HCT116 (cell line): ENCODE data around the gene OPCML. TPM values are rescaled to one million over a fixed set of nuclear protein-coding genes. Genes with fewer than 3 reads are reported as not detected.

ENCODE experiments used
- ATAC-seq: fragments of 200-7000 bp; cut with Tn5 transposase; 2 replicates; pipeline ENCODE4 v1.9.1; 2020; ENCODE audit warnings: mild to moderate bottlenecking, moderate library complexity
- BruUV-seq: library from RNA; stranded (reverse); fragments of 400-500 nt; replicated peaks from 2 replicates; lab custom pipeline; 2021; lab: Mats Ljungman, UMichigan
- CTCF ChIA-PET: fragments of 300-600 bp; sonication (Branson Sonifier 250); formaldehyde crosslinking; loops from one replicate; lab custom pipeline; 2021; ENCODE audit warnings: antibody characterized with exemption; lab: Charles Lee
- POLR2A ChIA-PET: fragments of 300-600, 350-600 bp; sonication (Branson Sonifier 250); formaldehyde crosslinking; loops from one replicate; lab custom pipeline; 2021; ENCODE audit warnings: antibody characterized with exemption; lab: Charles Lee
- RAD21 ChIA-PET, 2 experiments: fragments of 300-600 bp; sonication (Branson Sonifier 250); formaldehyde crosslinking; loops; one replicate each; lab custom pipeline; 2023; ENCODE audit warnings: low total read pairs in 2 of 2; ENCODE audit not compliant: uncharacterized antibody in 2 of 2, unreplicated experiment in 2 of 2, low non-redundant PET in 1 of 2; lab: Charles Lee
- DNase-seq: peaks from one replicate; pipeline ENCODE4 v3.0.0-alpha.2; 2010; ENCODE audit warnings: low read depth, low spot score
- H2AFZ ChIP-seq: fragments of 200-600 bp; shearing (Covaris generic), sonication (generic); 2 replicates; pipeline ENCODE4 v1.6.1; 2017; ENCODE audit warnings: low read depth, mixed run types, mixed read lengths, antibody characterized with exemption, low read length; ENCODE audit not compliant: poor library complexity, severe bottlenecking
- H3K27ac ChIP-seq: 2 replicates; pipeline ENCODE4 v1.5.1; 2012; ENCODE audit warnings: low read depth, low read length
- H3K27me3 ChIP-seq: fragments of 200-600 bp; sonication (generic); 2 replicates; pipeline ENCODE4 v1.6.1; 2016; ENCODE audit warnings: mixed run types, low read length, mixed read lengths; ENCODE audit not compliant: insufficient read depth
- H3K36me3 ChIP-seq, 2 experiments: fragments of 200-500 bp in 1 of 2; fragments of 200-600 bp in 1 of 2; sonication (Bioruptor generic) in 1 of 2; sonication (generic) in 1 of 2; 2 replicates each; pipeline versions ENCODE4 v1.5.1 to v1.6.1; 2014 to 2016; ENCODE audit warnings: low read length in 2 of 2, inconsistent platforms in 1 of 2, mixed read lengths in 1 of 2, mixed run types in 1 of 2; ENCODE audit not compliant: insufficient read depth in 2 of 2, control insufficient read depth in 1 of 2
- H3K4me1 ChIP-seq, 2 experiments: fragments of 200-600 bp in 1 of 2; sonication (generic) in 1 of 2; 2 replicates each; pipeline versions ENCODE4 v1.5.1 to v1.6.1; 2012 to 2017; ENCODE audit warnings: low read length in 2 of 2, inconsistent platforms in 1 of 2, mild to moderate bottlenecking in 1 of 2, mixed read lengths in 1 of 2, mixed run types in 1 of 2, moderate library complexity in 1 of 2; ENCODE audit not compliant: insufficient read depth in 2 of 2, control insufficient read depth in 1 of 2
- H3K4me2 ChIP-seq: fragments of 200-600 bp; sonication (generic); 2 replicates; pipeline ENCODE4 v1.6.1; 2017; ENCODE audit warnings: mixed run types, low read length, mixed read lengths
- H3K4me3 ChIP-seq, 2 experiments: fragments of 200-600 bp in 1 of 2; sonication (generic) in 1 of 2; replicated peaks in 1 of 2; 2 replicates each; pipeline ENCODE4 v1.5.1; 2011 to 2016; ENCODE audit warnings: low read length in 2 of 2, control low read depth in 1 of 2, low read depth in 1 of 2, mild to moderate bottlenecking in 1 of 2, mixed read lengths in 1 of 2, mixed run types in 1 of 2
- H3K79me2 ChIP-seq: fragments of 200-600 bp; sonication (generic); 2 replicates; pipeline ENCODE4 v1.6.1; 2017; ENCODE audit warnings: mild to moderate bottlenecking, mixed run types, low read length, moderate library complexity, mixed read lengths; ENCODE audit not compliant: insufficient read depth
- H3K9ac ChIP-seq: fragments of 200-600 bp; sonication (generic); 2 replicates; pipeline ENCODE4 v1.6.1; 2016; ENCODE audit warnings: low read length, mixed read lengths
- H3K9me2 ChIP-seq: fragments of 200-600 bp; sonication (generic), shearing (Covaris generic); 2 replicates; pipeline ENCODE4 v1.6.1; 2017; ENCODE audit warnings: mixed run types, mild to moderate bottlenecking, moderate library complexity; ENCODE audit not compliant: insufficient read depth
- H3K9me3 ChIP-seq, 2 experiments: fragments of 200-500 bp in 1 of 2; fragments of 200-600 bp in 1 of 2; sonication (Bioruptor generic) in 1 of 2; sonication (generic) in 1 of 2; 2 replicates each; pipeline ENCODE4 v1.6.1; 2014 to 2017; ENCODE audit warnings: low read length in 2 of 2, mixed read lengths in 2 of 2, inconsistent platforms in 1 of 2, low read depth in 1 of 2, mild to moderate bottlenecking in 1 of 2, mixed run types in 1 of 2, moderate library complexity in 1 of 2; ENCODE audit not compliant: control insufficient read depth in 1 of 2, insufficient read depth in 1 of 2
- H4K20me1 ChIP-seq: fragments of 200-600 bp; sonication (generic), shearing (Covaris generic); 2 replicates; pipeline ENCODE4 v1.6.1; 2017; ENCODE audit warnings: mixed run types, mild to moderate bottlenecking, moderate library complexity; ENCODE audit not compliant: insufficient read depth
- CBX3 ChIP-seq: IDR thresholded peaks from 2 replicates; pipeline ENCODE4 v1.6.1; 2012; ENCODE audit warnings: low read depth
- CEBPB ChIP-seq: IDR thresholded peaks from 2 replicates; pipeline ENCODE4 v1.6.1; 2012; ENCODE audit warnings: low read depth
- EGR1 ChIP-seq: IDR thresholded peaks from 2 replicates; pipeline ENCODE4 v1.6.1; 2012; ENCODE audit warnings: low read depth
- ELF1 ChIP-seq: IDR thresholded peaks from 2 replicates; pipeline ENCODE4 v1.6.1; 2012; ENCODE audit warnings: low read depth, borderline replicate concordance
- EZH2 ChIP-seq: fragments of 200-600 bp; sonication (generic); IDR thresholded peaks from 2 replicates; pipeline ENCODE4 v1.6.1; 2017; ENCODE audit warnings: antibody characterized with exemption, mixed run types
- EZH2phosphoT487 ChIP-seq: fragments of 200-600 bp; IDR thresholded peaks from 2 replicates; pipeline ENCODE4 v1.6.1; 2018; ENCODE audit warnings: antibody characterized with exemption, borderline replicate concordance
- FOSL1 ChIP-seq: IDR thresholded peaks from 2 replicates; pipeline ENCODE4 v1.6.1; 2012; ENCODE audit warnings: low read depth
- JUND ChIP-seq: IDR thresholded peaks from 2 replicates; pipeline ENCODE4 v1.6.1; 2012
- POLR2A ChIP-seq: IDR thresholded peaks from 2 replicates; pipeline ENCODE4 v1.7.0; 2011; ENCODE audit warnings: borderline replicate concordance; ENCODE audit not compliant: insufficient read depth, insufficient read length; ENCODE audit errors: extremely low read depth
- RAD21 ChIP-seq: IDR thresholded peaks from 2 replicates; pipeline ENCODE4 v1.6.1; 2012; ENCODE audit warnings: low read depth, mild to moderate bottlenecking
- SIN3A ChIP-seq: IDR thresholded peaks from 2 replicates; pipeline ENCODE4 v1.6.1; 2012; ENCODE audit warnings: low read depth
- SP1 ChIP-seq: IDR thresholded peaks from 2 replicates; pipeline ENCODE4 v1.6.1; 2012; ENCODE audit warnings: low read depth
- SRF ChIP-seq: IDR thresholded peaks from 2 replicates; pipeline ENCODE4 v1.6.1; 2012; ENCODE audit warnings: low read depth
- TCF7L2 ChIP-seq: IDR thresholded peaks from 2 replicates; pipeline ENCODE4 v1.7.0; 2011; ENCODE audit warnings: borderline replicate concordance, inconsistent platforms; ENCODE audit not compliant: insufficient read depth, insufficient read length; ENCODE audit errors: extremely low read depth
- YY1 ChIP-seq: IDR thresholded peaks from 2 replicates; pipeline ENCODE4 v1.6.1; 2011; ENCODE audit warnings: low read length, low read depth, moderate library complexity, mild to moderate bottlenecking; ENCODE audit not compliant: insufficient replicate concordance; ENCODE audit errors: extremely low read depth
- ZFX ChIP-seq: fragments of 450-650 bp; IDR thresholded peaks from 2 replicates; pipeline ENCODE4 v1.6.1; 2017
- intact Hi-C: fragments of 100-400 bp; cut with micrococcal nuclease; formaldehyde crosslinking; loops from 2 replicates; pipeline ENCODE4 v1.10.0; 2022
- total RNA-seq: library from RNA; stranded (reverse); gene quantifications from one replicate; pipeline ENCODE4 v1.2.1, GENCODE V29; 2021; ENCODE audit not compliant: unreplicated experiment
- TF ChIP-seq, protein P1 (sequence below): IDR thresholded peaks from 2 replicates; pipeline ENCODE4 v1.6.1; 2011; ENCODE audit warnings: mild to moderate bottlenecking, low read length, moderate library complexity; ENCODE audit not compliant: insufficient replicate concordance; ENCODE audit errors: extremely low read depth
- TF ChIP-seq, protein P2 (sequence below): IDR thresholded peaks from 2 replicates; pipeline ENCODE4 v1.6.1; 2012; ENCODE audit warnings: low read depth
- TF ChIP-seq, protein P3 (sequence below), 3 experiments: fragments of 200-600 bp in 1 of 3; sonication (generic) in 1 of 3; IDR thresholded peaks in 2 of 3; conservative IDR thresholded peaks in 1 of 3; 2 replicates each; pipeline ENCODE4 v1.5.1; 2012 to 2017; ENCODE audit warnings: low read depth in 2 of 3, low read length in 2 of 3, antibody characterized with exemption in 1 of 3, borderline replicate concordance in 1 of 3, control low read depth in 1 of 3, mild to moderate bottlenecking in 1 of 3, mixed read lengths in 1 of 3, mixed run types in 1 of 3, moderate library complexity in 1 of 3; ENCODE audit not compliant: insufficient read depth in 1 of 3

Gene OPCML
- total RNA-seq, 1 experiment from 2014 or later, result not detected

DNA sequence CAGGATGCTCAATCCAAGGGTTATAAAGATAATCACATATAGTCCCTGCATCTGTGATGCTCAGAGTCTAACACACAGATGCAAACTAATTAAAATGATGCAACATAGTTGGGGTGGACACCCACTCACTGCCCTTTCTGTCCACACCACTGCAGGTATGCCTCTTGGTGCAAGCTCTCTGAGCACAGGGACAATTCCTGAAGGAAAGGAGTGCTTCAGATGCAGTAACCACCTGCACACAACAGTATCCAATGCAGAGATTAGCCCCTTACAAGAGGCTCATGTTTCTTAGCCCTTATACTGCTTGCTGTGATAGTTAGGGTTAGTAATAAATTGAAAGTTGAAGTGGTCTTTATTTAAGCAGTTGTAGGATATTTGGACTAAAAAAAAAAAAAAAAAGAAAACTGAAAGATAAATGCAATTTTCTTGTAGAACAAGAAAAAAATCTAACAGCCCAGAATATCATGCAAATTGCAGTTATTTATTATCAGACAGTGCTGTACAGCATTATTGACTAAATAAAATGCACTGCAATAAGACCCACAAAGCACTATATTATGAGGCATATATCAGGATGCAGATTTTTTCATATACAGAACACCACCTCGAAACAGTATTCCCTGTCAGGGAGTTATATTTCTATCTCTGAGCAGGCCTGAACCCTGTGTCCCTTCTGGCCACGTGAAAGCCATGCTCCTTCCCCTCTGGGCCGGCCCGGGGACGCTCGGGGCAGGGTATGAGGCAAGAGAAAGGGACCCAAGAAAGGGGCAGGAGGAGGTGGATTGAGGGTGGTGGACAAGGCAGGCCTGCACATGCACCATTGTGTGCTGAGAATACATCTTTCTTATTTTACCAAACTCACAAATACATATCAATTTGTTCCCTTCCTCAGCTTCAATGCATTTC lies 260.2 kb downstream of the OPCML start:
- Histone ChIP-seq H3K36me3 (no peaks in the 10 kb centered on the region), H3K4me2 (no peak overlapping the region), H3K4me1 (no peaks in the 10 kb centered on the region), H3K79me2 (no peaks in the 10 kb centered on the region), H3K9me3 (peaks cover 5 to 7% of the 10 kb centered on the region in 2 experiments; a peak in 2 of 4 replicates), H3K9ac (no peak overlapping the region), H3K4me3 (no peak overlapping the region), H3K27ac (no peak overlapping the region), H2AFZ (no peak overlapping the region), H3K27me3 (no peaks in the 10 kb centered on the region), H4K20me1 (no peaks in the 10 kb centered on the region), H3K9me2 (no peaks in the 10 kb centered on the region)
- intact Hi-C loops, result no loop called here
- ATAC-seq (no peak), DNase-seq (no peak)
- POLR2A ChIA-PET, result no interaction called here
- BruUV-seq, result no TSS peak
- CTCF ChIA-PET, result no interaction called here
- TF ChIP-seq FOSL1 (no peak), CBX3 (no peak), EGR1 (no peak), ZFX (no peak), JUND (no peak), SRF (no peak), POLR2A (no peak), EZH2phosphoT487 (no peak), TCF7L2 (no peak), RAD21 (no peak), YY1 (no peak), CEBPB (no peak), SP1 (no peak), EZH2 (no peak), SIN3A (no peak), ELF1 (no peak)
- TF ChIP-seq, protein P1, sequence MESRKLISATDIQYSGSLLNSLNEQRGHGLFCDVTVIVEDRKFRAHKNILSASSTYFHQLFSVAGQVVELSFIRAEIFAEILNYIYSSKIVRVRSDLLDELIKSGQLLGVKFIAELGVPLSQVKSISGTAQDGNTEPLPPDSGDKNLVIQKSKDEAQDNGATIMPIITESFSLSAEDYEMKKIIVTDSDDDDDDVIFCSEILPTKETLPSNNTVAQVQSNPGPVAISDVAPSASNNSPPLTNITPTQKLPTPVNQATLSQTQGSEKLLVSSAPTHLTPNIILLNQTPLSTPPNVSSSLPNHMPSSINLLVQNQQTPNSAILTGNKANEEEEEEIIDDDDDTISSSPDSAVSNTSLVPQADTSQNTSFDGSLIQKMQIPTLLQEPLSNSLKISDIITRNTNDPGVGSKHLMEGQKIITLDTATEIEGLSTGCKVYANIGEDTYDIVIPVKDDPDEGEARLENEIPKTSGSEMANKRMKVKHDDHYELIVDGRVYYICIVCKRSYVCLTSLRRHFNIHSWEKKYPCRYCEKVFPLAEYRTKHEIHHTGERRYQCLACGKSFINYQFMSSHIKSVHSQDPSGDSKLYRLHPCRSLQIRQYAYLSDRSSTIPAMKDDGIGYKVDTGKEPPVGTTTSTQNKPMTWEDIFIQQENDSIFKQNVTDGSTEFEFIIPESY, result no peak
- TF ChIP-seq, protein P2, sequence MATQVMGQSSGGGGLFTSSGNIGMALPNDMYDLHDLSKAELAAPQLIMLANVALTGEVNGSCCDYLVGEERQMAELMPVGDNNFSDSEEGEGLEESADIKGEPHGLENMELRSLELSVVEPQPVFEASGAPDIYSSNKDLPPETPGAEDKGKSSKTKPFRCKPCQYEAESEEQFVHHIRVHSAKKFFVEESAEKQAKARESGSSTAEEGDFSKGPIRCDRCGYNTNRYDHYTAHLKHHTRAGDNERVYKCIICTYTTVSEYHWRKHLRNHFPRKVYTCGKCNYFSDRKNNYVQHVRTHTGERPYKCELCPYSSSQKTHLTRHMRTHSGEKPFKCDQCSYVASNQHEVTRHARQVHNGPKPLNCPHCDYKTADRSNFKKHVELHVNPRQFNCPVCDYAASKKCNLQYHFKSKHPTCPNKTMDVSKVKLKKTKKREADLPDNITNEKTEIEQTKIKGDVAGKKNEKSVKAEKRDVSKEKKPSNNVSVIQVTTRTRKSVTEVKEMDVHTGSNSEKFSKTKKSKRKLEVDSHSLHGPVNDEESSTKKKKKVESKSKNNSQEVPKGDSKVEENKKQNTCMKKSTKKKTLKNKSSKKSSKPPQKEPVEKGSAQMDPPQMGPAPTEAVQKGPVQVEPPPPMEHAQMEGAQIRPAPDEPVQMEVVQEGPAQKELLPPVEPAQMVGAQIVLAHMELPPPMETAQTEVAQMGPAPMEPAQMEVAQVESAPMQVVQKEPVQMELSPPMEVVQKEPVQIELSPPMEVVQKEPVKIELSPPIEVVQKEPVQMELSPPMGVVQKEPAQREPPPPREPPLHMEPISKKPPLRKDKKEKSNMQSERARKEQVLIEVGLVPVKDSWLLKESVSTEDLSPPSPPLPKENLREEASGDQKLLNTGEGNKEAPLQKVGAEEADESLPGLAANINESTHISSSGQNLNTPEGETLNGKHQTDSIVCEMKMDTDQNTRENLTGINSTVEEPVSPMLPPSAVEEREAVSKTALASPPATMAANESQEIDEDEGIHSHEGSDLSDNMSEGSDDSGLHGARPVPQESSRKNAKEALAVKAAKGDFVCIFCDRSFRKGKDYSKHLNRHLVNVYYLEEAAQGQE, result no peak
- TF ChIP-seq, protein P3, sequence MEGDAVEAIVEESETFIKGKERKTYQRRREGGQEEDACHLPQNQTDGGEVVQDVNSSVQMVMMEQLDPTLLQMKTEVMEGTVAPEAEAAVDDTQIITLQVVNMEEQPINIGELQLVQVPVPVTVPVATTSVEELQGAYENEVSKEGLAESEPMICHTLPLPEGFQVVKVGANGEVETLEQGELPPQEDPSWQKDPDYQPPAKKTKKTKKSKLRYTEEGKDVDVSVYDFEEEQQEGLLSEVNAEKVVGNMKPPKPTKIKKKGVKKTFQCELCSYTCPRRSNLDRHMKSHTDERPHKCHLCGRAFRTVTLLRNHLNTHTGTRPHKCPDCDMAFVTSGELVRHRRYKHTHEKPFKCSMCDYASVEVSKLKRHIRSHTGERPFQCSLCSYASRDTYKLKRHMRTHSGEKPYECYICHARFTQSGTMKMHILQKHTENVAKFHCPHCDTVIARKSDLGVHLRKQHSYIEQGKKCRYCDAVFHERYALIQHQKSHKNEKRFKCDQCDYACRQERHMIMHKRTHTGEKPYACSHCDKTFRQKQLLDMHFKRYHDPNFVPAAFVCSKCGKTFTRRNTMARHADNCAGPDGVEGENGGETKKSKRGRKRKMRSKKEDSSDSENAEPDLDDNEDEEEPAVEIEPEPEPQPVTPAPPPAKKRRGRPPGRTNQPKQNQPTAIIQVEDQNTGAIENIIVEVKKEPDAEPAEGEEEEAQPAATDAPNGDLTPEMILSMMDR (IDR thresholded peaks at IDR 0.05 in 2 of 3, conservative IDR thresholded peaks at IDR 0.05 in 1 of 3; ENCODE audit: borderline replicate concordance in 1 of 3, insufficient read depth in 1 of 3, low read depth in 2 of 3, low read length in 2 of 3), result no peak
- TF ChIP-seq, all 23 proteins: peak for 0
- RAD21 ChIA-PET, result no interaction called here
